Kidney capillary endothelial cell (primary cell): ENCODE measurements around the gene LUZP1.
A peak's percentile ranks its signal among the peaks of the same experiment; 100 is the strongest.

Experiments
- DNase-seq: peaks from one replicate; pipeline ENCODE4 v3.0.0-alpha.2; 2018; ENCODE audit warnings: low spot score

Gene LUZP1

GRCh38 chr1:23152966-23153684 is 15.5 kb downstream of the LUZP1 start:
- DNase-seq: no peak

DNA sequence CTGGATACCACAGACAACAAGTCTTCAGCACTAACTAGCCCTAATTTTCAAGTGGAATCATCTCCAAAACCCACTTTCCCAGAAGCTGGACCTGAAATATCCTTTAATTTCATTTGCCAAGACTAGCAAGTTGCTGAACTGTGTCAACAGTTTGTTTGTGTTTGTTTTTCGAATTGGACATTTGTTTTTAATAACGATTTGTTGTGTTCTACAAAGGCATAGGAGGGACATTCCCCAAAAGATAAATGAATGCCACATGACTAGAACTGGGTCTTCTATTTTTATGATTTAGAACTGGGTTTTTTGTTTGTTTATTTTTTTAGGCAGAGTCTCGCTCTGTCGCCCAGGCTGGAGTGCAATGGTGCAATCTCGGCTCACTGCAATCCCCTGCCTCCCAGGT is 17.9 kb downstream of the LUZP1 start:
- no peak for DNase-seq

DNA sequence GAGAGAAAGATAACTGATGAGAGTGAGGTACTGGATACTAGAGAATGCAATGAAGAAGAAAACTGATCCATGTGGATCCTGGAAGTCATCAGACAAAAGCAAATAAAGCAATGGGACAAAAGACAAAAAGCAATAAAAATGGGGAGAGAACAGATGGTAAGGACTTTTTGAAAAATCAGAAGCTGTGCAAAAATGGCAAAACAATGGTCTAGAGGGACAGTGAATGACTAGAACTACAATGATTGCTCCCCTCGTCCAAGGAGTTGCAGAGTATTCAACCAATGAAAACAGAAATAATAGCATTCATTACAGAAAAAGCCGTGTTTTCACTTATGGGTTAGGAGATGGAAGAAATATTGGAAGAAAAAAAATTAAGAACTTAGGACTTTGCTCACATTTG is 18.5 kb downstream of the LUZP1 start:
- DNase-seq: no peak

- no peak for DNase-seq
These were observed 19.5 kb downstream of the LUZP1 start for GRCh38 chr1:23149114-23149513.

DNA sequence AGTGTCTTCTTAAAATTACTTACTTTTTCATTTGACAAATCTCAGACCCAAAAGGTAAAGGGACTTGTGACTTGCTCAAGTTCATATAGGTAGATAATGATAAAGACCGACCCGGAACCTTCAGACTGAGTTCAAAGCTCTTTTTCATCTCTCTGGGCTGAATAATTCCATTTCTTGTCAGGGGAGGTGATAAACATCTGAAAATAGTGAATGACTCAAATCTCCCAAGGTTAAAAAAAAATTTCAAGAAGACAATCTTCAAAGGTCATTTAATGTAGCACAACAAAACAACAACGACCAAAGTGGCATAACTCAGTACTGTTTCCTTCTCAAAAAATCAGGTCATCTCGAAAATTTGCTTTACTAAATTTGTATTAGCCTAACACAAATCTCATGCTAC is 20.6 kb downstream of the LUZP1 start:
- DNase-seq: no peak

- DNase-seq: no peak
These were observed 27.6 kb downstream of the LUZP1 start for GRCh38 chr1:23140940-23141596.

DNA sequence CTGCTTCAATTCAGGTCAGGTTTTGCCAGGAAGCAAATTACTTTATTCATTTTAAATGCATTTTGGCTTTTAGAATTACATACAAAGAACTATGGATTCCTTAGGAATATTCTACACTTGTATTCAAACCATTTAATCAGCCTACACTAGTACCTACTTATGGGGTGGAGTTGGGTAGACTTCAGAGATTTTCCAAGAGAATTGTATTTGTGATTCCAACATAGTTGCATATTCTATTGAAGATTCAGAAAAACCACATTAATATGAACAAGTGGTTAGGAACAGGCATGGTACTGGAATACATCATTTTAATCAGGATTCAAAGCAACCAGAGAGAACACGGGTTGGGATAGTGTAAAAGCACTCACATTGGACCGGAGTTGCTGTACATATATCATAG is 33.4 kb downstream of the LUZP1 start:
- no peak for DNase-seq

DNA sequence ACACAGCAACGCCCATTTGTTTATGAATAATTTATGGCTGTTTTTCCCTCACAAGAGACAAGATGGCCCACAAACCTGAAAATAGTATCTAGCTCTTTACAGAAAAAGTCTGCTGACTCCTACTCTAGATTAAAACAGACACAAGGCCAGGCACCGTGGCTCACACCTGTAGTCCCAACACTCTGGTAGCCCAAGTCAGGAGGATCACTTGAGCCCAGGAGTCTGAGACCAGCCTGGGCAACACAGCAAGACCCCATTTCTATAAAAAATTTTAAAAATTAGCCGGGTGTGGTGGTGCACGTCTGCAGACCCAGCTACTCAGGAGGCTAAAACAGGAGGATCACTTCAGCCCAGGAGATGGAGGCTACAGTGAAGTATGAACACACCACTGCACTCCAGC is 34.6 kb downstream of the LUZP1 start:
- no peak for DNase-seq

GRCh38 chr1:23133587-23133986 is 35.1 kb downstream of the LUZP1 start:
- no peak for DNase-seq

DNA sequence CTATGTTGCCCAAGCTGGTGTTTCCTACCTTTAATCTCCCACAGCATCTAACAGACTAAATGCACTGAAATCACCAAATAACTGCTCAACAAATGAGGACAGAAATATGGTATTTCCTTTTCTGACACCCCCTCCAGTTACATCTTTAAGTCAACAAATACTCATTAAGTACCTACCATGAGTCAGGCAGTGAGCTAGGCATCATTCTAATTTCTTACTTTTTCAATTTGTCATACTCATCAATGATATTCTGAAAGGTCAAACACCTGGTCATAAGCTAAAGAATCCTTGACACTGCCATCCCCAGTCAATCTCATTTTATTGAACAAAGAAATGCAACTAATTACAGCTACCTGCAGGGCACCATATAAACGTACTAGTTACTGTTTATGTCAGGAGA is 36.6 kb downstream of the LUZP1 start:
- DNase-seq: no peak

GRCh38 chr1:23129846-23130245 is 38.8 kb downstream of the LUZP1 start:
- peak; percentile 57 for DNase-seq

GRCh38 chr1:23126801-23127200 is 41.9 kb downstream of the LUZP1 start:
- no peak for DNase-seq

DNA sequence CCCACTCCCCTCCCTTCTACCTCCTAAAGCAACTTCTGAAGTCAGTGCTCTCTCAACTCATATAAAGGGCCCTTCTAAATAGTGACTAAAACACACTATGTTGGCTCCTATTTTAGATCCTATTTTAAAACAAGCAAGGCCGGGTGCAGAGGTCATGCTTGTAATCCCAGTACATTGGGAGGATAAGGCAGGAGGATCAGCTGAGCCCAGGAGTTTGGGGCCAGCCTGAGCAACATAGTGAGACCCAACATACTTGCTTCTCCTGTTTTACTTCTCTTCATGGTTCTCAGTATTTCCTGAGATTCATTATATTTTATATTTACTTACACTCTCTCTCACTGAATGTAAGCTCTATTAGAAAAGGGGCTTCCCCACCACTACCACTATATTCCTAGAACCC is 42.5 kb downstream of the LUZP1 start:
- DNase-seq: no peak

DNA sequence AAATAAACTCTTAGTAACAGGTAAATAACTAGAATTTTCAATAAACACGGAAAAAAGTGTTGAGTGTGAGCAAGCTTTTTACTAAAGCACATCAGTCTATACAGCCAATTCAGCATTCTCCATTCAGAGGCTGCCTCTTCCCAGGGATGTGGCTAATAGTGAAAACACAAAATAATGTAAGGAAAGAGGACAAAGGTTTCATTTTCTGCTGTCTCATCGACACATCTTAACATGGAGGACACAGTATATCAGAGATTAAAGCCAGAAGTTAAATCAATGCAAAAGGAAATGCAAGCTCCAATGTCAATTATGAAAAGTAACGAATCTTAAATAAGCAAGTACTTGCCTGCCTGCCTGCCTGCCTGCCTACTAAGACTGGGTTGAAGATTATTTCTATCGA is 43.2 kb downstream of the LUZP1 start:
- DNase-seq: no peak

DNA sequence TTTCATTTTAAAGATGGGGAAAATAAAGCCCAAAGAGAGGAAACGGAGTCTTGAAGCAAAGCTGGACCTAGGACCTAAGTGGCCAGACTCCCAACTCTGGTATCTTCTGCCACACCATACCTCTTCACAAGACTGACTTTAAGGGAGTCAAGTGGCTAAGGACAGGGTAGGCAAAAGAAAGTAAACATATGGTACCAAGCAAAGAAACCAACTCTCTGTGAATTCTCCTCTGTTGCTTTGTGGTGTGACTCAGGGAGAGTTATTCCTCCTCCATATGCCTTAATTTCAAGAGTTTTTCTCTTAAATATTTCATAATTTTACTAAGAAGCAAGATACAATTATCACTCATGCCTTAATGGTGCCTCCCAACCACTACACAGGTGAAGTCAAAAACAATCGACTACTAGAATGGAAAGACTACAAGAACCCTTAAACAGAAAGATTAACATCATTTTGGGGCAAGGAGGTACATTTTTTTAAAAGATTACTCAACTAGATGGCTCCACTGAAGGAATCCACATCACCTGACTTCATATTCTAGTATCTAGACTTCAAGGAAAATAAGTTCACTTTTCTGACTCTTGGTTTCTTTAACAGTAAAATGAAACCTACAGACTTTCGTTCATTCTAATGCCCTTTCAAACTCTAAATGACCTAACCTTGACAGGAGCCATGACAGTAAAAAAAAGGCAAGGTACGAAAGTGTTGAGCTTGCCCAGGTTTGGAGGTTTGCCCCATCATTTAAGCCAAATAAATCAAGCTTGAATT is 44.2 kb downstream of the LUZP1 start:
- DNase-seq: no peak

GRCh38 chr1:23123528-23123927 is 45.1 kb downstream of the LUZP1 start:
- DNase-seq: no peak

DNA sequence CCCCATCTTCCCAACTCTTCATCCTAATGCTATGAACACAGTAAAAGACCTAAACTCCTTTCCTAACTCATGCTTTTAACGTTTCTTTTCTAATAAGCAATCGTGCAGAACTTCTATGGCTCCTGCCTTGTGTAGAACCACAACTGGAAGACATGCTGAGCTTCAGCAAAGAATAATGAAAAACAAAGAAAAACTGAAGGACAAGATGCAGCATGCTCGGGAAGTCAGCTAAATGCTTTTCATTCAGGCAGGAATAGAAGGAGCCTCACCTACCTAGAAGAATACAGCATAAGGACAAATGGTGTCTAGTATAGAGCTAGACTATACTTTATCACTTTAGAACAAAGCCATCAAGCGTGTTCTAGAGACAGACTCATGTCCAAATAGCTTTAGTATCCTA is 45.9 kb downstream of the LUZP1 start:
- DNase-seq: no peak

DNA sequence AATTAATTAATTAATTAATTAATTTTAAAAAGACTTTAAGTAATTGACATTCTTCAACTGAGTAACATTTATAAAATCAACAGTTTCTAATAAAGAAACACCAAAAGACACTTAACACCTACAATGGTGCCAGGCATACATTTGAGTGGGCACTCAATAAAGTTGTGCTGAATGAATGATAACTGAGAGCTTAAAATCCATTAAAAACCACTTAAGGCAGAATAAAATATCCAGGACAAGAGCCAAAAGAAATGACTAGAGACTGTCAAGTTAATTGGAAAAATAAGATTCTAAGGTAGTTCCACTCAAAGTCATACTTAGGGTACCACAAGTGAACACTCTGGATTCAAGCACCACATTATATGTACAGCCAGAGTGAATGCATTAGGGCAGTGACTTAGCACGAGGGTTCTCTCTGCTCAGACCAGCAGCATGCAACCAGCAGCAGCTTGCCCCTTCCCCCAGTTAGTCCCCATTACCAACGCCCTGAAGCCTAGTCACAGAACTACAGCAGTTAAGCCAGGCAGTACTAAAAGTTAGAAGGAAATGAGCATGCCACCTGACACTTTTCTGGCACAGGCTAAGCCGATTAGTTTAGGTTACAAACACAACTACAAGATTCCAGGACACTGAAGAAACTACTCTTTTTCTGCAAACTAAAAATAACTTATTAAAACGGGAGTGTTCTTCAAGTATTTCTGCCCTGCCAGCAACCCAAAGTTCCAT is 46.5 kb downstream of the LUZP1 start:
- no peak for DNase-seq

- DNase-seq: no peak
These were observed 48.3 kb downstream of the LUZP1 start for GRCh38 chr1:23120383-23120782.

DNA sequence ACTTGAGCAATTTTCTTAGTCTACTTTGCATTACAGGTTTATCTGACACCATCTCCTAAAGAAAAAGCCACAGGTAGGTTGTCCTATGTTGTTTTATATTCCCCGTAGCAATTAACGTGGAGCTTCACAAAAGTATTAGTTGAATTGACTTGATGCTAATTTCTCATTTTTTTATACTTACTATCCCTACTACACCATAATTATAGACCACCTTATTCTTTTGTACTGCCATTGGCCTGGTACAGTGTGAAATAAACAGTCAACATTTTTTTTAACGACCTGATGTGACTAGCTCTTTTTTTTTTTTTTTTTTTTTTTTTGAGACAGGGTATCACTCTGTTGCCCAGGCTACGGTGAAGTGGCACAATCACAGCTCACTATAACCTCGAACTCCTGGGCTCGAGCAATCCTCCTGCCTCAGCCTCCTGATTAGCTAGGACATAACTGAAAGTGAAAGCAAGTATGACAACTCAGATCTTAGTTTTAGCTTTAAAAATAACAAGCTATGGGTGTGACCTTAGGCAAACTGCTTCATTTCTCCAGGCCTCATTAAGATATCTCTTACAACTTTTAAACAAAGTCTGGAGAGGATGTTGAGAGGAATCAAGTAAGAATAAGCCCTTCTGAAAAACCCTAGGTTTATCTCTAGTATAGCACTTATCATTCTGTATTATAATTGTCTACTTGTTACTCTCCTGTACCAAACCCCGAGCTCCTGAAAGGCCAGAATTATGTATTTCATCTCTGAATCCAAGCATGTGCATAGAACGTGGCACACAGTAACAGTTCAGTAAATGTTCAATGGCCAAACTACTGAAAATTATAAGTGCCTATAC is 49.5 kb downstream of the LUZP1 start:
- DNase-seq: no peak

DNA sequence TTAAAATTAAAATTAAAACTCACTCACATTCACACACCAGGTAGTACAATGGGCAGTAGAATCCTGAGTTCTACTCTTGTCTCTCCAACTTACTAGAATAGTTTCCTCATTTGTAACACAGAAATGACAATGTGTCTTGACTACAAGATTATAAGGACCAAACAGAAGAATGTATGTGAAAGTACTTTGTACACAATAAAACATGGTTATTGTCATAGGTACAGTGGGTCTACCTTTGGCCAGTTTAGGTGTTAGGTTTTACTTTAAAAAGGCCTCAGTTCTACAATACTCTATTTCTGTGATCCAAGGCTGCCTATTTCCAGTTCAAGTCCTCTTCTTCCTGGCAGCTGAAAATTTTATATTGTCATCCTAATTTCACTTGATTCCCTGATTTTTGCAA is 50.2 kb downstream of the LUZP1 start:
- DNase-seq: no peak
